ENCODE results near the gene FAM200C. TPM values are rescaled to one million over a fixed set of nuclear protein-coding genes. Genes with fewer than 3 reads are reported as not detected.

The FAM200C gene
- total and polyA plus RNA-seq, 2 of the 13 experiments (the other 11 are each of a cell fraction or from before 2014, with no cell fraction given), result 3.2 to 4.7 TPM

DNA sequence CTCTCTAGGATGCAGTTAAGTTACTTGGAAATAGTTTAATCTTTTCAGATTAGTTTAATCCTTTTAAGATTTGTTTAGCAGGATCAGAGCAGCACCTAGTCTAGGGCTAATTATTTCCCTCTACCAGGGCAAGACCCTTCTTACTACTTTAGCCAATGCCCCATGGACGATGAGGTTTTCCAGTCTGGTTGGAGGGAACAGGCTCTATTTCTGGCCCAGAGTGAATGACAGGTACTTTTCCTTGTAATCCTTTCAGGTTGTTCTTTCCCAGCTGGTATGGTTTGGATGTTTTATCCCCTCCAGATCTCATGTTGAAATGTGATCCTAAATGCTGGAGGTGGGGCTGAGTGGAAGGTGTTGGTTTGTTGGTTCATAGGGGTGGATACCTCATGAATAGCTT lies 49.0 kb upstream of the FAM200C start:
- in situ Hi-C loops (cut with HindIII; ENCODE audit: extremely low pct_ligation_motif_present, low pct_unique_long_range_greater_than_20kb), result no loop called here
- no peak for FAIRE-seq
- DNase-seq (ENCODE audit: low spot score), result no peak
- peaks cover 13% of the 10 kb centered on the region for H3K4me1 ChIP-seq (ENCODE audit: insufficient read depth, low read length)
- no peak overlapping the region for H3K9ac ChIP-seq (ENCODE audit: insufficient read depth, low read depth, low read length)
- H3K27ac ChIP-seq (ENCODE audit: extremely low read length, insufficient read depth, low read length), result no peak overlapping the region
- no peak for ATAC-seq
- 0% methylated on average over 1 of the region's 1 CpG for WGBS (ENCODE audit: low lambda C conversion rate)
- ChIA-PET POLR2A (no interaction called here), CTCF (ENCODE audit: low intra/inter-chr PET ratio, low total read pairs) (no interaction called here)
- H4K20me1 ChIP-seq (ENCODE audit: insufficient read depth, low read length), result no peaks in the 10 kb centered on the region
- no TSS peak for BruUV-seq (replicated peaks)
- peaks cover 0 to 8% of the 10 kb centered on the region in 2 experiments; a peak in 3 of 5 replicates for H3K27me3 ChIP-seq (ENCODE audit: control insufficient read depth in 1 of 2, insufficient read depth in 2 of 2, low read length in 2 of 2)
- H3K36me3 ChIP-seq (replicated peaks in 1 of 2; ENCODE audit: control insufficient read depth in 1 of 2, insufficient read depth in 2 of 2, low read length in 2 of 2), result no peaks in the 10 kb centered on the region
- H3K9me3 ChIP-seq (ENCODE audit: low read length), result no peaks in the 10 kb centered on the region
- TF ChIP-seq HIVEP1 (CRISPR knock-in tag; IDR thresholded peaks at IDR 0.05), result no peak
- TF ChIP-seq ZFP90 (CRISPR knock-in tag; IDR thresholded peaks at IDR 0.05; ENCODE audit: borderline replicate concordance), result no peak
- TF ChIP-seq, protein P1, sequence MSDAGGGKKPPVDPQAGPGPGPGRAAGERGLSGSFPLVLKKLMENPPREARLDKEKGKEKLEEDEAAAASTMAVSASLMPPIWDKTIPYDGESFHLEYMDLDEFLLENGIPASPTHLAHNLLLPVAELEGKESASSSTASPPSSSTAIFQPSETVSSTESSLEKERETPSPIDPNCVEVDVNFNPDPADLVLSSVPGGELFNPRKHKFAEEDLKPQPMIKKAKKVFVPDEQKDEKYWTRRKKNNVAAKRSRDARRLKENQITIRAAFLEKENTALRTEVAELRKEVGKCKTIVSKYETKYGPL (CRISPR knock-in tag; IDR thresholded peaks at IDR 0.05), result no peak
- TF ChIP-seq, protein P2, sequence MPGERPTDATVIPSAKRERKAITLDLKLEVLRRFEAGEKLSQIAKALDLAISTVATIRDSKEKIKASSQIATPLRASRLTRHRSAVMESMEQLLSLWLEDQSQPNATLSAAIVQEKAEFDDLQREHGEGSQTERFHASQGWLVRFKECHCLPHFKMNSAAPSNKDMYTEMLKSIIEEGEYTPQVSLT (CRISPR knock-in tag; IDR thresholded peaks at IDR 0.05; ENCODE audit: borderline replicate concordance, low read depth), result no peak
- no peak for TF ChIP-seq MXD4 (CRISPR knock-in tag; IDR thresholded peaks at IDR 0.05)
- no peak for TF ChIP-seq ZNF7 (CRISPR knock-in tag; IDR thresholded peaks at IDR 0.05)
- no peak for TF ChIP-seq ZNF468 (CRISPR knock-in tag; IDR thresholded peaks at IDR 0.05)
- H3K79me2 ChIP-seq (ENCODE audit: insufficient read depth, low read length), result no peaks in the 10 kb centered on the region
- intact Hi-C loops (cut with micrococcal nuclease; ENCODE audit: unreplicated experiment), result no loop called here
- H3K4me2 ChIP-seq (ENCODE audit: low read depth, low read length), result no peak overlapping the region
- H2AFZ ChIP-seq (ENCODE audit: low read length), result no peak overlapping the region
- H3K4me3 ChIP-seq (replicated peaks in 1 of 3; ENCODE audit: insufficient read depth in 1 of 3, low read depth in 2 of 3, low read length in 3 of 3), result no peak overlapping the region

DNA sequence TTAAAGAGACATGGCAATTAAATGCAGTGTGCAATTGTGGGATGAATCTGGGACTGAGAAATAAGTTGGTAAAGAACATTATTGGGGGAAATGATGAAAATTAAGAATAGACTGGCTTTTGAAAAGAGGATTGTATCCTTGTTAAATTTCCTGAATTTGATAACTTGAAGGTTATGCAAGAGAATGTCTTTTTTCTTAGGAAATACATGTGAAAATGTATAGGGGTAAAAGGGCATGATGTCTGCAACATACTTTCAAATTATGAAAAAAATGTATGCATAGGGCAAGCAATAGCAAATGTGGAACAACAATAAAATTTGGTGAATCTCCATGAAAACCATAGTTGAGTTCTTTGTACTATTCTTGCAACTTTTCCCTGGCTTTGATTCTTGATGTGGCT lies 45.9 kb upstream of the FAM200C start:
- BruUV-seq (replicated peaks), result no TSS peak
- TF ChIP-seq, protein P3, sequence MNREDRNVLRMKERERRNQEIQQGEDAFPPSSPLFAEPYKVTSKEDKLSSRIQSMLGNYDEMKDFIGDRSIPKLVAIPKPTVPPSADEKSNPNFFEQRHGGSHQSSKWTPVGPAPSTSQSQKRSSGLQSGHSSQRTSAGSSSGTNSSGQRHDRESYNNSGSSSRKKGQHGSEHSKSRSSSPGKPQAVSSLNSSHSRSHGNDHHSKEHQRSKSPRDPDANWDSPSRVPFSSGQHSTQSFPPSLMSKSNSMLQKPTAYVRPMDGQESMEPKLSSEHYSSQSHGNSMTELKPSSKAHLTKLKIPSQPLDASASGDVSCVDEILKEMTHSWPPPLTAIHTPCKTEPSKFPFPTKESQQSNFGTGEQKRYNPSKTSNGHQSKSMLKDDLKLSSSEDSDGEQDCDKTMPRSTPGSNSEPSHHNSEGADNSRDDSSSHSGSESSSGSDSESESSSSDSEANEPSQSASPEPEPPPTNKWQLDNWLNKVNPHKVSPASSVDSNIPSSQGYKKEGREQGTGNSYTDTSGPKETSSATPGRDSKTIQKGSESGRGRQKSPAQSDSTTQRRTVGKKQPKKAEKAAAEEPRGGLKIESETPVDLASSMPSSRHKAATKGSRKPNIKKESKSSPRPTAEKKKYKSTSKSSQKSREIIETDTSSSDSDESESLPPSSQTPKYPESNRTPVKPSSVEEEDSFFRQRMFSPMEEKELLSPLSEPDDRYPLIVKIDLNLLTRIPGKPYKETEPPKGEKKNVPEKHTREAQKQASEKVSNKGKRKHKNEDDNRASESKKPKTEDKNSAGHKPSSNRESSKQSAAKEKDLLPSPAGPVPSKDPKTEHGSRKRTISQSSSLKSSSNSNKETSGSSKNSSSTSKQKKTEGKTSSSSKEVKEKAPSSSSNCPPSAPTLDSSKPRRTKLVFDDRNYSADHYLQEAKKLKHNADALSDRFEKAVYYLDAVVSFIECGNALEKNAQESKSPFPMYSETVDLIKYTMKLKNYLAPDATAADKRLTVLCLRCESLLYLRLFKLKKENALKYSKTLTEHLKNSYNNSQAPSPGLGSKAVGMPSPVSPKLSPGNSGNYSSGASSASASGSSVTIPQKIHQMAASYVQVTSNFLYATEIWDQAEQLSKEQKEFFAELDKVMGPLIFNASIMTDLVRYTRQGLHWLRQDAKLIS (CRISPR knock-in tag; IDR thresholded peaks at IDR 0.05), result no peak
- no peak for TF ChIP-seq ADNP (CRISPR knock-in tag; IDR thresholded peaks at IDR 0.05)
- no peak for TF ChIP-seq SNAPC2 (CRISPR knock-in tag; IDR thresholded peaks at IDR 0.05)
- TF ChIP-seq ZNF124 (CRISPR knock-in tag; IDR thresholded peaks at IDR 0.05), result no peak
- TF ChIP-seq, protein P4, sequence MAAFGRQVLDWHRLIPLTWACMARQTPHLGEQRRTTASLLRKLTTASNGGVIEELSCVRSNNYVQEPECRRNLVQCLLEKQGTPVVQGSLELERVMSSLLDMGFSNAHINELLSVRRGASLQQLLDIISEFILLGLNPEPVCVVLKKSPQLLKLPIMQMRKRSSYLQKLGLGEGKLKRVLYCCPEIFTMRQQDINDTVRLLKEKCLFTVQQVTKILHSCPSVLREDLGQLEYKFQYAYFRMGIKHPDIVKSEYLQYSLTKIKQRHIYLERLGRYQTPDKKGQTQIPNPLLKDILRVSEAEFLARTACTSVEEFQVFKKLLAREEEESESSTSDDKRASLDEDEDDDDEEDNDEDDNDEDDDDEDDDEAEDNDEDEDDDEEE (CRISPR knock-in tag; IDR thresholded peaks at IDR 0.05), result no peak
- TF ChIP-seq FOXC1 (CRISPR knock-in tag; IDR thresholded peaks at IDR 0.05; ENCODE audit: borderline replicate concordance), result no peak
- TF ChIP-seq SP1 (IDR thresholded peaks at IDR 0.05), result no peak
- TF ChIP-seq SP1 (CRISPR knock-in tag; IDR thresholded peaks at IDR 0.05), result no peak

More for the DNA sequence above, 45.9 kb upstream of the FAM200C start:
- H3K9me3 ChIP-seq (ENCODE audit: low read length), result no peaks in the 10 kb centered on the region
- H3K4me2 ChIP-seq (ENCODE audit: low read depth, low read length), result no peak overlapping the region
- ATAC-seq (no peak), FAIRE-seq (no peak), DNase-seq (ENCODE audit: low spot score) (no peak)
- H4K20me1 ChIP-seq (ENCODE audit: insufficient read depth, low read length), result no peaks in the 10 kb centered on the region
- ChIA-PET POLR2A (no interaction called here), CTCF (ENCODE audit: low intra/inter-chr PET ratio, low total read pairs) (no interaction called here)
- H3K27ac ChIP-seq (ENCODE audit: extremely low read length, insufficient read depth, low read length), result no peak overlapping the region
- H3K9ac ChIP-seq (ENCODE audit: insufficient read depth, low read depth, low read length), result no peak overlapping the region
- no peaks in the 10 kb centered on the region for H3K79me2 ChIP-seq (ENCODE audit: insufficient read depth, low read length)
- H3K36me3 ChIP-seq (replicated peaks in 1 of 2; ENCODE audit: control insufficient read depth in 1 of 2, insufficient read depth in 2 of 2, low read length in 2 of 2), result no peaks in the 10 kb centered on the region
- intact Hi-C loops (cut with micrococcal nuclease; ENCODE audit: unreplicated experiment) (no loop called here), in situ Hi-C loops (cut with HindIII; ENCODE audit: extremely low pct_ligation_motif_present, low pct_unique_long_range_greater_than_20kb) (no loop called here)
- H3K4me3 ChIP-seq (replicated peaks in 1 of 3; ENCODE audit: insufficient read depth in 1 of 3, low read depth in 2 of 3, low read length in 3 of 3), result no peak overlapping the region
- peaks cover 26% of the 10 kb centered on the region for H3K4me1 ChIP-seq (ENCODE audit: insufficient read depth, low read length)
- peaks cover 1 to 3% of the 10 kb centered on the region in 2 experiments; a peak in 2 of 5 replicates for H3K27me3 ChIP-seq (ENCODE audit: control insufficient read depth in 1 of 2, insufficient read depth in 2 of 2, low read length in 2 of 2)
- no peak overlapping the region for H2AFZ ChIP-seq (ENCODE audit: low read length)

Measured in HepG2 (cell line).